Glutamatergic neuron (in vitro differentiated cells): ENCODE results near the gene NOA1. TPM values are rescaled to one million over a fixed set of nuclear protein-coding genes. Genes with fewer than 3 reads are reported as not detected.
"Not testable (repeated sequence)": the region's sequence is repeated elsewhere in the genome, so short reads cannot be mapped to it uniquely, and the experiment has no call there.

Experiments
- DNase-seq: peaks from one replicate; pipeline ENCODE4 v3.0.0; 2022
- H3K27ac Mint-ChIP-seq: one replicate; pipeline ENCODE4 v1.8.0; 2020; ENCODE audit warnings: mild to moderate bottlenecking, mixed read lengths, inconsistent platforms; ENCODE audit not compliant: unreplicated experiment
- H3K27me3 Mint-ChIP-seq: one replicate; pipeline ENCODE4 v1.8.0; 2020; ENCODE audit warnings: mild to moderate bottlenecking, moderate library complexity, mixed read lengths, inconsistent platforms; ENCODE audit not compliant: unreplicated experiment
- H3K36me3 Mint-ChIP-seq: one replicate; pipeline ENCODE4 v1.8.0; 2020; ENCODE audit warnings: mild to moderate bottlenecking, mixed read lengths, inconsistent platforms; ENCODE audit not compliant: unreplicated experiment
- H3K4me1 Mint-ChIP-seq: one replicate; pipeline ENCODE4 v1.8.0; 2020; ENCODE audit warnings: mild to moderate bottlenecking, low read depth, mixed read lengths, inconsistent platforms; ENCODE audit not compliant: unreplicated experiment
- H3K4me3 Mint-ChIP-seq: one replicate; pipeline ENCODE4 v1.8.0; 2020; ENCODE audit warnings: mild to moderate bottlenecking, mixed read lengths, inconsistent platforms; ENCODE audit not compliant: unreplicated experiment
- H3K9me3 Mint-ChIP-seq: one replicate; pipeline ENCODE4 v1.8.0; 2020; ENCODE audit warnings: mild to moderate bottlenecking, moderate library complexity, mixed read lengths, inconsistent platforms; ENCODE audit not compliant: unreplicated experiment
- total RNA-seq: library from RNA; stranded (reverse); fragmentation: NEBNext Ultra II Directional; extraction: Animal tissue kit (Norgen Biotek cat#: 25700); gene quantifications from one replicate; pipeline ENCODE4 v1.2.1, GENCODE V29; 2021; ENCODE audit not compliant: unreplicated experiment
- TF ChIP-seq, protein P1 (sequence below): fragments of 200-600 bp; sonication (generic); IDR thresholded peaks from one replicate; pipeline ENCODE4 v1.5.0; 2021; ENCODE audit not compliant: partially characterized antibody, unreplicated experiment

NOA1 gene
- total RNA-seq, 1 donor from 2014 or later, result 10.3 TPM

DNA sequence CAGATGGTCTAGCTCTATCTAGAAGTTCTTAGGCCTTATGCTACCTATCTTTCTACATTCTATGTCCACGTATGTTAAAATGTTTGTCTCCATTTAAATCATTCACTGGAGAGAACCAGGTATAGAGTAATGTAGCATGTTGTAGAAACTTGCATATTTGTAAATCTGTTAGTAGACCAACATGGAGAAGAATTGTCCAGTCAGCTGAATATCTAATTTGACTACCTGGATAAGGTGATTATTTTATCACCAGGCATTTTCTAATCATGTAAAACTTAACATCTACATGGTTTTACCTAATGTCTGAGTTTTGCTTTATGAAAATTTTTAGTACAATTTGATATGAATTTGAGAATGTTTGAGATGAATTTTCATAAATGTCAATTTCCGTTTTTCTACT lies 50.2 kb downstream of the NOA1 start:
- TF ChIP-seq, protein P1, sequence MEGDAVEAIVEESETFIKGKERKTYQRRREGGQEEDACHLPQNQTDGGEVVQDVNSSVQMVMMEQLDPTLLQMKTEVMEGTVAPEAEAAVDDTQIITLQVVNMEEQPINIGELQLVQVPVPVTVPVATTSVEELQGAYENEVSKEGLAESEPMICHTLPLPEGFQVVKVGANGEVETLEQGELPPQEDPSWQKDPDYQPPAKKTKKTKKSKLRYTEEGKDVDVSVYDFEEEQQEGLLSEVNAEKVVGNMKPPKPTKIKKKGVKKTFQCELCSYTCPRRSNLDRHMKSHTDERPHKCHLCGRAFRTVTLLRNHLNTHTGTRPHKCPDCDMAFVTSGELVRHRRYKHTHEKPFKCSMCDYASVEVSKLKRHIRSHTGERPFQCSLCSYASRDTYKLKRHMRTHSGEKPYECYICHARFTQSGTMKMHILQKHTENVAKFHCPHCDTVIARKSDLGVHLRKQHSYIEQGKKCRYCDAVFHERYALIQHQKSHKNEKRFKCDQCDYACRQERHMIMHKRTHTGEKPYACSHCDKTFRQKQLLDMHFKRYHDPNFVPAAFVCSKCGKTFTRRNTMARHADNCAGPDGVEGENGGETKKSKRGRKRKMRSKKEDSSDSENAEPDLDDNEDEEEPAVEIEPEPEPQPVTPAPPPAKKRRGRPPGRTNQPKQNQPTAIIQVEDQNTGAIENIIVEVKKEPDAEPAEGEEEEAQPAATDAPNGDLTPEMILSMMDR, result no peak
- no peaks in the 10 kb centered on the region for H3K4me1 Mint-ChIP-seq
- H3K36me3 Mint-ChIP-seq, result no peaks in the 10 kb centered on the region
- H3K9me3 Mint-ChIP-seq, result no peaks in the 10 kb centered on the region
- no peak overlapping the region for H3K4me3 Mint-ChIP-seq
- H3K27ac Mint-ChIP-seq, result no peak overlapping the region
- DNase-seq, result no peak
- no peaks in the 10 kb centered on the region for H3K27me3 Mint-ChIP-seq

DNA sequence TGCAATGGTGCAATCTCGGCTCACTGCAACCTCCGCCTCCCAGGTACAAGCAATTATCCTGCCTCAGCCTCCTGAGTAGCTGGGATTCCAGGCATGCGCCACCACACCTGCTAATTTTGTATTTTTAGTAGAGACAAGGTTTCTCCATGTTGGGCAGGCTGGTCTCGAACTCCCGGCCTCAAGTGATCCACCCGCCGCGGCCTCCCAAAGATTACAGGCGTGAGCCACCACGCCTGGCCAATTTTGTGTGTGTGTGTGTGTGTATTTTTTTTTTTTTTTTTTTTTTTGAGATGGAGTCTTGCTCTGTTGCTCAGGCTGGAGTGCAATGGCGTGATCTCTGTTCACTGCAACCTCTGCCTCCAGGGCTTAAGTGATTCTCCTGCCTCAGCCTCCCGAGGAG lies 62.4 kb downstream of the NOA1 start:
- H3K36me3 Mint-ChIP-seq, H3K4me3 Mint-ChIP-seq, H3K27me3 Mint-ChIP-seq, H3K27ac Mint-ChIP-seq, DNase-seq, H3K4me1 Mint-ChIP-seq, H3K9me3 Mint-ChIP-seq: not testable (repeated sequence)

DNA sequence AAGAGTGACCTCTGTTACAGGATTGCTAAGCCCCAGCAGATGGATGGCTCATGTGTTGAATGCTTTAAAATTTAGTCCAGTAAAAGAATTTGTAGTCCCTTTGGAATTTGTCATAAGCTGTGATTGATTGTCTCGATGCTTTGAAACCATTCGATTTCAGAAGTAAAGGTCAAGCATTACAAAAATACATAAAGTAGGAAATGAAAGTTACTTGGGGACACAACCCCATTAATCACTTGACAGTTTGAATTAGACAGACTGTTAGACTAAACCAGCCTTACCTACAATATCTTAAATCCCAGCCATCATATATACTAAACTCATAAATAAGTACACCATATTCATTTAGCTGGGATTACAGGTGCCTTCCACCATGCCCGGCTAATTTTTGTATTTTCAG lies 63.1 kb downstream of the NOA1 start:
- TF ChIP-seq, protein P1, result no peak
- Mint-ChIP-seq H3K9me3 (peaks cover 3% of the 10 kb centered on the region), H3K4me1 (peaks cover 1% of the 10 kb centered on the region), H3K36me3 (no peaks in the 10 kb centered on the region), H3K4me3 (no peak overlapping the region), H3K27me3 (peaks cover 5% of the 10 kb centered on the region), H3K27ac (no peak overlapping the region)
- no peak for DNase-seq

Other genes starting within 250 kb of the NOA1 start
- not detected for gene SPINK2, start 155.9 kb downstream of the NOA1 start, total RNA-seq
- 1.5 TPM for gene REST, start 69.7 kb downstream of the NOA1 start, total RNA-seq
- 135 TPM for gene POLR2B, start 1.3 kb upstream of the NOA1 start, total RNA-seq
- gene IGFBP7, start 132.8 kb upstream of the NOA1 start, total RNA-seq, result not detected